Measurements from ENCODE around the gene EFNA1. TPM values are rescaled to one million over a fixed set of nuclear protein-coding genes. Genes with fewer than 3 reads are reported as not detected.

Gene EFNA1
- polyA plus RNA-seq, 1 donor from 2014 or later: 0.50 TPM

DNA sequence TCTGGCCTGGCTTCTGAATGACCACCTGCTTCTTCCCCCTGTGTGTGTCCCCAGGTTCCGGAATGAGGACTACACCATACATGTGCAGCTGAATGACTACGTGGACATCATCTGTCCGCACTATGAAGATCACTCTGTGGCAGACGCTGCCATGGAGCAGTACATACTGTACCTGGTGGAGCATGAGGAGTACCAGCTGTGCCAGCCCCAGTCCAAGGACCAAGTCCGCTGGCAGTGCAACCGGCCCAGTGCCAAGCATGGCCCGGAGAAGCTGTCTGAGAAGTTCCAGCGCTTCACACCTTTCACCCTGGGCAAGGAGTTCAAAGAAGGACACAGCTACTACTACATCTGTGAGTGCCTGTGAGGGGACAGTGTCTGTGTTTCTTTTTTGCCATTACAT is 3.6 kb downstream of the EFNA1 start:
- H2AFZ ChIP-seq (ENCODE audit: low read depth, low read length): no peak overlapping the region
- H3K4me2 ChIP-seq (ENCODE audit: low read length): no peak overlapping the region
- TF ChIP-seq, protein P1, sequence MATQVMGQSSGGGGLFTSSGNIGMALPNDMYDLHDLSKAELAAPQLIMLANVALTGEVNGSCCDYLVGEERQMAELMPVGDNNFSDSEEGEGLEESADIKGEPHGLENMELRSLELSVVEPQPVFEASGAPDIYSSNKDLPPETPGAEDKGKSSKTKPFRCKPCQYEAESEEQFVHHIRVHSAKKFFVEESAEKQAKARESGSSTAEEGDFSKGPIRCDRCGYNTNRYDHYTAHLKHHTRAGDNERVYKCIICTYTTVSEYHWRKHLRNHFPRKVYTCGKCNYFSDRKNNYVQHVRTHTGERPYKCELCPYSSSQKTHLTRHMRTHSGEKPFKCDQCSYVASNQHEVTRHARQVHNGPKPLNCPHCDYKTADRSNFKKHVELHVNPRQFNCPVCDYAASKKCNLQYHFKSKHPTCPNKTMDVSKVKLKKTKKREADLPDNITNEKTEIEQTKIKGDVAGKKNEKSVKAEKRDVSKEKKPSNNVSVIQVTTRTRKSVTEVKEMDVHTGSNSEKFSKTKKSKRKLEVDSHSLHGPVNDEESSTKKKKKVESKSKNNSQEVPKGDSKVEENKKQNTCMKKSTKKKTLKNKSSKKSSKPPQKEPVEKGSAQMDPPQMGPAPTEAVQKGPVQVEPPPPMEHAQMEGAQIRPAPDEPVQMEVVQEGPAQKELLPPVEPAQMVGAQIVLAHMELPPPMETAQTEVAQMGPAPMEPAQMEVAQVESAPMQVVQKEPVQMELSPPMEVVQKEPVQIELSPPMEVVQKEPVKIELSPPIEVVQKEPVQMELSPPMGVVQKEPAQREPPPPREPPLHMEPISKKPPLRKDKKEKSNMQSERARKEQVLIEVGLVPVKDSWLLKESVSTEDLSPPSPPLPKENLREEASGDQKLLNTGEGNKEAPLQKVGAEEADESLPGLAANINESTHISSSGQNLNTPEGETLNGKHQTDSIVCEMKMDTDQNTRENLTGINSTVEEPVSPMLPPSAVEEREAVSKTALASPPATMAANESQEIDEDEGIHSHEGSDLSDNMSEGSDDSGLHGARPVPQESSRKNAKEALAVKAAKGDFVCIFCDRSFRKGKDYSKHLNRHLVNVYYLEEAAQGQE (IDR thresholded peaks at IDR 0.05; ENCODE audit: borderline replicate concordance): no peak
- TF ChIP-seq RAD21 (conservative IDR thresholded peaks at IDR 0.05) (no peak), POLR2AphosphoS5 (IDR thresholded peaks at IDR 0.05) (no peak), MXI1 (conservative IDR thresholded peaks at IDR 0.05; ENCODE audit: poor library complexity, severe bottlenecking) (no peak), SMC3 (conservative IDR thresholded peaks at IDR 0.05; ENCODE audit: poor library complexity) (no peak), EP300 (conservative IDR thresholded peaks at IDR 0.05; ENCODE audit: poor library complexity, severe bottlenecking) (no peak), TAF1 (IDR thresholded peaks at IDR 0.05; ENCODE audit: low read depth) (no peak), EZH2 (IDR thresholded peaks at IDR 0.05; ENCODE audit: borderline replicate concordance, insufficient read depth, low read length, poor library complexity, severe bottlenecking) (no peak)
- TF ChIP-seq, protein P2, sequence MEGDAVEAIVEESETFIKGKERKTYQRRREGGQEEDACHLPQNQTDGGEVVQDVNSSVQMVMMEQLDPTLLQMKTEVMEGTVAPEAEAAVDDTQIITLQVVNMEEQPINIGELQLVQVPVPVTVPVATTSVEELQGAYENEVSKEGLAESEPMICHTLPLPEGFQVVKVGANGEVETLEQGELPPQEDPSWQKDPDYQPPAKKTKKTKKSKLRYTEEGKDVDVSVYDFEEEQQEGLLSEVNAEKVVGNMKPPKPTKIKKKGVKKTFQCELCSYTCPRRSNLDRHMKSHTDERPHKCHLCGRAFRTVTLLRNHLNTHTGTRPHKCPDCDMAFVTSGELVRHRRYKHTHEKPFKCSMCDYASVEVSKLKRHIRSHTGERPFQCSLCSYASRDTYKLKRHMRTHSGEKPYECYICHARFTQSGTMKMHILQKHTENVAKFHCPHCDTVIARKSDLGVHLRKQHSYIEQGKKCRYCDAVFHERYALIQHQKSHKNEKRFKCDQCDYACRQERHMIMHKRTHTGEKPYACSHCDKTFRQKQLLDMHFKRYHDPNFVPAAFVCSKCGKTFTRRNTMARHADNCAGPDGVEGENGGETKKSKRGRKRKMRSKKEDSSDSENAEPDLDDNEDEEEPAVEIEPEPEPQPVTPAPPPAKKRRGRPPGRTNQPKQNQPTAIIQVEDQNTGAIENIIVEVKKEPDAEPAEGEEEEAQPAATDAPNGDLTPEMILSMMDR (IDR thresholded peaks at IDR 0.05; ENCODE audit: poor library complexity, severe bottlenecking): no peak
- no peaks in the 10 kb centered on the region for H4K20me1 ChIP-seq (ENCODE audit: insufficient read depth)
- no peak overlapping the region for H3K4me3 ChIP-seq (ENCODE audit: low read length)
- H3F3A ChIP-seq (ENCODE audit: insufficient read depth, low read length, poor library complexity, severe bottlenecking): peaks cover 2% of the 10 kb centered on the region
- no peak overlapping the region for H3K9ac ChIP-seq (ENCODE audit: low read length)
- H3K36me3 ChIP-seq (ENCODE audit: insufficient read depth, low read length): no peaks in the 10 kb centered on the region
- H3K9me3 ChIP-seq (ENCODE audit: low read length): no peaks in the 10 kb centered on the region
- peaks cover 27% of the 10 kb centered on the region for H3K27me3 ChIP-seq (ENCODE audit: insufficient read depth, low read depth, low read length)
- no peak overlapping the region for H3K27ac ChIP-seq (ENCODE audit: low read length)
- no peaks in the 10 kb centered on the region for H3K9me2 ChIP-seq (ENCODE audit: insufficient read depth, low read length)
- H3K79me2 ChIP-seq (replicated peaks; ENCODE audit: insufficient read depth, low read length): no peaks in the 10 kb centered on the region

DNA sequence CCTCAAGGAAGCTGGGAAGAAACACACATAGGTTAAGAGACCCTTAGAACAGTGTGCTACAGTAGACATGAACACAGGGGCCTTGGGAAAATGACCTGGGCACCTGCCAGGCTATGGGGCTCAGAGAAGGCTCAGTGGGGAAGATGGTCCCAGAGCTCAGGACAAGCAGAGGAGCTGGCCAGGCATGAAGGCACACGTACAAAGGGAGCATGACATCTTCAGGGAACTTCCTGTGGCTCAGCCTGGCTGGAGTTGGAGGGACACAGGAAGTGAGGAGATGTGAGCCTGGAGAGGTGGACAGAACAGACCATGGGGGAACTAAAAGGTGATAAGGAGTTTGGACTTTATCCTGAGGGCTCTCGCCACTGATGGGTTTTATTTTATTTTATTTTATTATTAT is 4.2 kb downstream of the EFNA1 start:
- TF ChIP-seq EZH2 (IDR thresholded peaks at IDR 0.05; ENCODE audit: borderline replicate concordance, insufficient read depth, low read length, poor library complexity, severe bottlenecking) (no peak), SMC3 (conservative IDR thresholded peaks at IDR 0.05; ENCODE audit: poor library complexity) (no peak), RAD21 (conservative IDR thresholded peaks at IDR 0.05) (no peak), TAF1 (IDR thresholded peaks at IDR 0.05; ENCODE audit: low read depth) (no peak)
- TF ChIP-seq, protein P1 (IDR thresholded peaks at IDR 0.05; ENCODE audit: borderline replicate concordance): no peak
- no peak overlapping the region for H3K27ac ChIP-seq (ENCODE audit: low read length)
- H3F3A ChIP-seq (ENCODE audit: insufficient read depth, low read length, poor library complexity, severe bottlenecking): peaks cover 2% of the 10 kb centered on the region
- H3K9me3 ChIP-seq (ENCODE audit: low read length): no peaks in the 10 kb centered on the region
- H3K9me2 ChIP-seq (ENCODE audit: insufficient read depth, low read length): no peaks in the 10 kb centered on the region
- H4K20me1 ChIP-seq (ENCODE audit: insufficient read depth): no peaks in the 10 kb centered on the region
- H3K9ac ChIP-seq (ENCODE audit: low read length): no peak overlapping the region
- H3K27me3 ChIP-seq (ENCODE audit: insufficient read depth, low read depth, low read length): peaks cover 22% of the 10 kb centered on the region
- no peaks in the 10 kb centered on the region for H3K36me3 ChIP-seq (ENCODE audit: insufficient read depth, low read length)
- no peak overlapping the region for H3K4me3 ChIP-seq (ENCODE audit: low read length)
- H3K79me2 ChIP-seq (replicated peaks; ENCODE audit: insufficient read depth, low read length): no peaks in the 10 kb centered on the region
- no peak overlapping the region for H3K4me2 ChIP-seq (ENCODE audit: low read length)
- H2AFZ ChIP-seq (ENCODE audit: low read depth, low read length): no peak overlapping the region

Measured in neural cell (in vitro differentiated cells).